ENCODE data around the gene TSPAN18.

TSPAN18 gene

DNA sequence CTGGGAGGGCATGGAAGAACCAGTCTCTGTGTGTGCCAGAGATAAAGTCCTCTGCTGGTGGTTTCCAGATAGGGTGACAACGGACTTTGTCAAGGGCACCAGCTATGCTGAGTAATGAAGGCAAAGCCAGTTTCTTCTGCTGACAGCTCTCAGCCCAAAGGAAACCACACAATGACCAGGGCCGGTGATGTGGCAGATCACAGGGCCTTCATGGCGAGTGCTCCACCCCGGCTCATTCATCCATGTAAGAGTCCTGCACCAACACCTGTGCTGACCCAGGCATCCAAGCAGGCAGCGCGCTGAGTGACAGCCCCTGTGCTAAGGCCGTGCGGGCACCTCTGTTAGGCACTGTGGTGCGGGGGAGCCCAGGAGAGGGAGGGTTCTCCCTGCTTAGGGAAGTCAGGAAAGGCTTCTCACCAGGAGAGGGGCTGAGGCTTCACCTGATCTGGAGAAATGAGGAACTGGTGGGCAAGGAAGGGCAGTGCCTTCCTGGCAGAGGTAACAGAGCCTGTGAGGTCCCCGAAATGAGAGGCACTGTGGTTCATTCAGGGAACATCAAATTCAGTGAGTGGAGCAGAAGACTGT is 190.1 kb downstream of the TSPAN18 start:
- DNase-seq (ENCODE audit: low read depth), result no peak

GRCh38 chr11:44917741-44918140 is 191.0 kb downstream of the TSPAN18 start:
- no peak for DNase-seq (ENCODE audit: low read depth)

- DNase-seq (ENCODE audit: low read depth), result no peak
Measured at GRCh38 chr11:44920451-44920850, 193.7 kb downstream of the TSPAN18 start.

- no peak for DNase-seq (ENCODE audit: low read depth)
Measured at GRCh38 chr11:44923115-44923514, 196.4 kb downstream of the TSPAN18 start.

- DNase-seq (ENCODE audit: low read depth), result no peak
Measured at GRCh38 chr11:44923806-44924205, 197.0 kb downstream of the TSPAN18 start.

- DNase-seq (ENCODE audit: low read depth), result no peak
Measured at GRCh38 chr11:44926036-44926435, 199.3 kb downstream of the TSPAN18 start.

DNA sequence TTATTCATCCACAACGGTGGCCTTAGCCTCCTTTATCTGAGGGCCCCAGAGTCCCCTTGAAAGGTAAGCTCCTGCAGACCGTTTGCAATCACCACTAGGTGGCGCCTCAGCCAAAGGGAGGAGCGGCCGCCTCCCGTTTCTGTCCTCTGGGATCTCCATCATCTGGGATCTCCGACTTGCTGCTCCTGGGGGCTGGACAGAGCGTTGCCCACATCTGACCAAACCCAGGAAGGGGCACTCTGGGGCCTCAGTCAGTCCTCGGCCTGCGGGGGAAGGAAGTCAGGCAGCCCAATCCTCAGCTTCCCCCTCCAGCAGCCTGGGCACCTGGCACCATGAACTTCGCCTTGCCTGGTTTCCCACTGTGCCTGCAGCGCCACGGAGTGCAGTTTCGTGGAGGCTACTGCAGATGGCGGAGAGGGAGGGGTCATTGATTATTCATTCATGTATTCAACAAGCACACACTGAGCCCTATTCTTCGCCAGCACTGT is 200.5 kb downstream of the TSPAN18 start:
- DNase-seq (ENCODE audit: low read depth), result peak; percentile 55

- no peak for DNase-seq (ENCODE audit: low read depth)
Measured at GRCh38 chr11:44928144-44928543, 201.4 kb downstream of the TSPAN18 start.

GRCh38 chr11:44928816-44929215 is 202.1 kb downstream of the TSPAN18 start:
- no peak for DNase-seq (ENCODE audit: low read depth)

DNA sequence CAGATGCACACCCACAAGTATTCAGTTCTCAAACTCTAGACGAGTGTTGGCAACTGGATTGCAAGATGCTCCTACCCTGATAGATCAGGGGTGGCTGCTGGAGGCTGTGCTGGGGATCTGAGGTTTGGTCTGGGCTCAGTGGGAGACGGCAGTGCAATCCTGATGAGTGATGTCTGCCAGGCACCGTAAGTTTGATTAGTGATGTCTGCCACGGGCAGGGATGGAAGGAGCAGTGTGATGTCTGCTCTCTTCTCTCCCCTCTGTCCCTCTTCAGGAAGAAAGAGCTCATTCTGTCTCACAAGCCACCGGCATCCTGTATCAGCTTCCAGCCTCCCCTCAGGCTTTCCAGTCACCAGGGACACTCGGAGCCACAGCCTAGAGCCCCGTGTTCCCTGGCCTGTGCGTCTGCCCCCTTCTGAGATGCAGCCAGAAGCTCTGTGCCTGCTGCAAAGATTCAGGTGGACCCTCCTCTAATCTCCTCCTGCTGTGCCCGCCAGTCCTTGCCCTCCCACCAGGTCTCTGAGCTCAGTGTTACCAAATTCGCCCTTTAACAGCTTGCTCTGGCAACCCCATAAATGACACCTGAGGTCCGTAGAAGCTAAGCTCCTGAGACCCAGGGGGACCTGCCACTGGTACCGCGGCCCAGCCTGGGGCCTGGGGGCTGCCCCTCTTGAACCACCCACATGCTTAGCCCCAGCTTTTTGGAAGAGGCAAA is 204.0 kb downstream of the TSPAN18 start:
- no peak for DNase-seq (ENCODE audit: low read depth)

DNA sequence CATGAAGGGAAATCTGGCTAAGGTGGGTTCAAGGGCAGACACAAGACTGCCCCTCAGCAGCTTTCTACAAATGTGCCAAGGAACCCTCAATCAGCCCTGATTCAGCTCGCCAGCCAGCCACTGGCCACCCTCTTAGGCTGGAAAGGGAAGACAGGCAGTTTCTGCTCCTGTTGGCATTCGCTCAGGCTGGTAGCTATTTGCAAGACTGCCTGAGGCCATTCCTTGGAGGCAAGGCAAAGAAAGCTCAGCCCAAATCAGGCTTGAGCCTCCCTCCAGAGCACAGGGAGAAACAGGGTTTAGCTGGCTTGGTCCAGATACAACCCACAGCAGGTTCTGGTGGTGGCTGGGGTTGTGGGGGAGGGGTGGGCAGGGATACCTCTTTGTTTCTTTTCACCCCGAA is 204.7 kb downstream of the TSPAN18 start:
- DNase-seq (ENCODE audit: low read depth), result no peak

DNA sequence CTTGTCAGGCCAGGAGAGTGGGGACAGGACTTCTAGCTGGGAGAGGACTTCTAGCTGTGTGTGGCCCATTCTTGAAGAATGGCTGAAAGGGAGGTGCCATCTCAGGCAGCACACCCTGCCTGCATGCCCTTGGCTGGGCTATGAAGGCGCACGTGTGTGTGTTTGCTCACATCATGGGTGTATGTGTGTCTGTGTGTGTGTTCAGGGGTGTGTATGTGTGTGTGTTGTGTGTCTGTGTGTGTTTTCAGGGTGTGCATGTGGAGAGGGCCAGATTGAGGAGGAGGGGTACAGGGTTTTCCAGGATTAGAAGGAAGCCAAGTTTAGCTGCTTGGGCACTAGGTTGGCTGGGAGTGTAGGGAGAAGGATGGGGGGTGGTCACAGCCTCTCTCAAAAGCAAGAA is 207.3 kb downstream of the TSPAN18 start:
- no peak for DNase-seq (ENCODE audit: low read depth)

- no peak for DNase-seq (ENCODE audit: low read depth)
Measured at GRCh38 chr11:44934735-44935250, 208.0 kb downstream of the TSPAN18 start.

GRCh38 chr11:44936525-44936924 is 209.8 kb downstream of the TSPAN18 start:
- peak; percentile 79 for DNase-seq (ENCODE audit: low read depth)

GRCh38 chr11:44936951-44937543 is 210.3 kb downstream of the TSPAN18 start:
- no peak for DNase-seq (ENCODE audit: low read depth)

GRCh38 chr11:44938066-44938691 is 211.4 kb downstream of the TSPAN18 start:
- no peak for DNase-seq (ENCODE audit: low read depth)

DNA sequence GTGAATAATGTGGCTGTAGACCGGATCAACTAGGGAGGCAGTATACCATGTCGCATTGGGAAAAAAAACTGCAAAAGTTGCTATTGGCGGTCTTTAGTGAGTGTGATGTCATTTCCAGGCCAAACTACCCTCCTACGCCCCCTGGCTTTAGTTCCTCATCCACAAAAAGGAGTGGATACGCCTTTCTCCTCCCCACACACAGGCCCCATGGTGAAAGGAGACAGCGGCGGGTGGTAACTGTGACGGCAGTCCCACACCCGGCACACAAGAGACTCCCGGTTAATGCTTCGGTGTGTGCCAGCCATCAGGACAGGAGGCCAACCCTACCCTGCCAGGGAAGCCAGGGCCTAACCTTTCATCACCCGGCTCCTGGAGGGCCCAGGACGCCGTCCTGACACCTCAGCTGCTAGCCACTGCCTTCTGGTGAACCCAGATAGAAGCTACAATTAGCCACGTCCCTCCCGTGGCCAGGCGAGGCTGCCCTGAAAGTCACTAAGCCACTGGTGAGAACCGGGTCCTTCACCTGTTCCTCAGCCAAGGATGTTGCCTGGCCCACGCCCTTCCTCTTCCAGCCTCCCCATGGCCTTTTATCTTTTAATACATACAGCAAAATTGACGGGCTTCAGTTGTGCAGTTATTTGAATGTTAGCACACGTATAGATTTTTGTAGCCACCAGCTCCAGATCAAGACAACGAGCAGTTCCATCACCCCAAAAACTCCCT is 213.1 kb downstream of the TSPAN18 start:
- DNase-seq (ENCODE audit: low read depth), result no peak

DNA sequence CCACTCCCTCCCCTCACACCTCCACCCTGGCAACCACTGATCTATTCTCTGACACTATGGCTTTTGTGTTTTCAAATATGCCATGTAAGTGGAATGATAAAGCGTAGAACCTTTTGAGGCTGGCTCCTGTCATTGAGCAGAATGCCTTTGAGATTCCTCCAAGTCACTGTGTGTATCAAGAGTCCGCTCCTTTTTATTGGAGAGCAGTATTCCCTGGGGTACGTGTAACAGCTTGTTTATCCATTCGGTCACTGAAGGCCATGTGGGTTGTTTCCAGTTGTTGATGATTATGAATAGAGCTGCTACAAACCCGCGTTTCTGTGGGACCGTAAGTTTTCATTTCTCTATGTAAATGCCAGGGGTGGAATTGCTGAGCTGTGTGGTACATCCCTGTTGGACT is 213.6 kb downstream of the TSPAN18 start:
- no peak for DNase-seq (ENCODE audit: low read depth)

GRCh38 chr11:44940835-44941234 is 214.1 kb downstream of the TSPAN18 start:
- DNase-seq (ENCODE audit: low read depth), result no peak

DNA sequence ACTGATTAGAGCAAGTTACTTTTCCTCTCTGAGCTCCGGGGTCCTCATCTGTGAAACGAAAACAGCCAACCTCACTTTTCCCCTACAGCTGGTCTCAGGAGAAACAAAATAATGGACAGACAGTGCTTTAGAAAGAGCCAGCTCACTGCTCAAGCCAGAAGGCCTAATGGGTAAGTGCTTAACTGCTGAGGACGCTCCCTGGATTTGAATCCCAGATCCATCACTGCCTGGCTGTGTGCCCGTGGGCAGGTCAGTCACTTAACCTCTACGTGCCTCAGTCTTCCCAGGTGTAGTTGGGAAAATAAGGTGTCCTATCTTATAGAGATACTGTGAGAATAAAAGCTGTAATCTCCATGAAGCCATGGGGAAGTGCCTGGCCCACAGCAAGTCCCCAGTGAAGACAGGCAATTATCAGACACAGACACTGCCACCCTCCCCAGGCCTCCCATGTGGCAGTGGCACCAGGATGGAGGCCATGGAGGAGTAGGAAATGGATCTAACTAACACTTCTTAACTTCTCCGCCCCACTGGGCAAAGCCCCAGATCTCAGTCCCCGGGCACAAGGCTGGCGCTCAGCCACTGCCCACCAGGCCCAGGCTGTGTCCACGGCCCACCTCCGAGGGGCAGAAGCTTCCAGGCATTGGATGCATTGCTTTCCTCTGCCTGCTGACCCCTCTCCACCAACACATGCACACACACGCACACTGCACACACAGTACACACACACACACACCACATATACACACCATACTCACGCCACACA is 214.7 kb downstream of the TSPAN18 start:
- no peak for DNase-seq (ENCODE audit: low read depth)
